GM18867 (cell line): ENCODE measurements around the gene SRRM2.

ENCODE experiments used
- ATAC-seq: cut with Tn5 transposase; IDR thresholded peaks from one replicate; pipeline ENCODE4 v1.9.1; 2021; ENCODE audit warnings: mild to moderate bottlenecking, moderate library complexity; ENCODE audit not compliant: unreplicated experiment

The SRRM2 gene

GRCh38 chr16:2757344-2757743 is 4.9 kb downstream of the SRRM2 start:
- ATAC-seq = no peak

DNA sequence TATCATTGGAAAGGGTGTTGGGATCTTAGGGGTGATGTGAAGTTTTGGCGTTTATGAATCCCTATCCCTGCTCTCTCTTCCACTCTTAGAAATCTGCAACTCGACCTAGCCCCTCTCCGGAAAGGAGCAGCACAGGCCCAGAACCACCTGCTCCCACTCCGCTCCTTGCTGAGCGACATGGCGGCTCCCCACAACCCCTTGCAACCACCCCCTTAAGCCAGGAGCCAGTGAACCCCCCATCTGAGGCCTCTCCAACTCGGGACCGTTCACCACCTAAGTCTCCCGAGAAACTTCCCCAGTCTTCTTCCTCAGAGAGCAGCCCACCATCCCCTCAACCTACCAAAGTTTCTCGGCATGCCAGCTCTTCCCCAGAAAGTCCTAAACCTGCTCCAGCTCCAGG is 9.0 kb downstream of the SRRM2 start:
- no peak for ATAC-seq

- ATAC-seq = no peak
These were observed 9.6 kb downstream of the SRRM2 start for GRCh38 chr16:2761886-2762583.

DNA sequence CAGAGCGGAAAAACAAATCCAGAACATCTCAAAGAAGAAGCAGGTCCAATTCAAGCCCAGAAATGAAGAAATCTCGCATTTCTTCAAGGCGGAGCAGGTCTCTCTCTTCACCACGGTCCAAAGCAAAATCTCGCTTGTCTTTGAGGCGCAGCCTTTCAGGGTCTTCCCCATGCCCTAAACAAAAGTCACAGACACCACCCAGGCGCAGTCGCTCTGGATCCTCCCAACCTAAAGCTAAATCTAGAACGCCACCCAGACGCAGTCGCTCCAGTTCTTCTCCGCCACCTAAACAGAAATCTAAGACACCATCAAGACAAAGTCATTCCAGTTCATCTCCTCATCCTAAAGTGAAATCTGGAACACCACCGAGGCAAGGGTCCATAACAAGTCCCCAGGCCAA is 10.3 kb downstream of the SRRM2 start:
- no peak for ATAC-seq

DNA sequence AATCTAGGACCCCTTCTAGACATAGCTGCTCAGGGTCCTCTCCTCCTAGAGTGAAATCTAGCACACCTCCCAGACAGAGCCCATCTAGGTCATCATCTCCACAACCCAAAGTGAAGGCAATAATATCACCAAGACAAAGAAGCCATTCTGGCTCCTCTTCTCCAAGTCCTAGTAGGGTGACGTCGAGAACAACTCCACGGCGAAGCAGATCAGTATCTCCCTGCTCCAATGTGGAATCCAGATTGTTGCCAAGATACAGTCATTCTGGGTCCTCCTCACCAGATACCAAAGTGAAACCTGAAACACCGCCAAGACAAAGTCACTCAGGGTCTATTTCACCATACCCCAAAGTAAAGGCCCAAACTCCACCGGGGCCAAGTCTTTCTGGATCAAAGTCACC is 10.7 kb downstream of the SRRM2 start:
- ATAC-seq = no peak

GRCh38 chr16:2764718-2765117 is 12.3 kb downstream of the SRRM2 start:
- ATAC-seq = no peak

DNA sequence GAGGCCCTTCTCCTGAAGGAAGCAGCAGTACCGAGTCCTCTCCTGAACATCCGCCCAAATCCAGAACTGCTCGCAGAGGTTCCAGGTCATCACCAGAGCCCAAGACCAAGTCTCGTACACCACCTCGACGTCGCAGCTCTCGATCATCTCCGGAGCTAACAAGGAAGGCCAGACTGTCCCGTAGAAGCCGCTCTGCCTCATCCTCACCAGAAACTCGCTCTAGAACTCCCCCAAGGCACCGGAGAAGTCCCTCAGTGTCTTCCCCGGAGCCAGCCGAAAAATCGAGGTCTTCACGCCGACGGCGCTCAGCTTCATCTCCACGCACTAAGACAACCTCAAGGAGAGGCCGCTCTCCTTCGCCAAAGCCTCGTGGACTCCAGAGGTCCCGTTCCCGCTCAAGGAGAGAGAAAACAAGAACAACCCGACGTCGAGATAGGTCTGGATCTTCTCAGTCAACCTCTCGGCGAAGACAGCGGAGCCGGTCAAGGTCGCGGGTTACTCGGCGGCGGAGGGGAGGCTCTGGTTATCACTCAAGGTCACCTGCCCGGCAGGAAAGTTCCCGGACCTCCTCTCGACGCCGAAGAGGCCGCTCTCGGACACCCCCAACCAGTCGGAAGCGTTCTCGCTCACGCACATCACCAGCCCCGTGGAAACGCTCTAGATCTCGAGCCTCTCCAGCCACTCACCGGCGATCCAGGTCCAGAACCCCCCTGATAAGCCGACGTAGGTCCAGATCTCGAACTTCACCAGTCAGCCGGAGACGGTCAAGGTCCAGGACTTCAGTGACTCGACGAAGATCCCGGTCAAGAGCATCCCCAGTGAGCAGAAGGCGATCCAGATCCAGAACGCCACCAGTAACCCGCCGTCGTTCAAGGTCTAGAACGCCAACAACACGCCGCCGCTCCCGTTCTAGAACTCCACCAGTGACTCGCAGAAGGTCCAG is 13.3 kb downstream of the SRRM2 start:
- no peak for ATAC-seq

DNA sequence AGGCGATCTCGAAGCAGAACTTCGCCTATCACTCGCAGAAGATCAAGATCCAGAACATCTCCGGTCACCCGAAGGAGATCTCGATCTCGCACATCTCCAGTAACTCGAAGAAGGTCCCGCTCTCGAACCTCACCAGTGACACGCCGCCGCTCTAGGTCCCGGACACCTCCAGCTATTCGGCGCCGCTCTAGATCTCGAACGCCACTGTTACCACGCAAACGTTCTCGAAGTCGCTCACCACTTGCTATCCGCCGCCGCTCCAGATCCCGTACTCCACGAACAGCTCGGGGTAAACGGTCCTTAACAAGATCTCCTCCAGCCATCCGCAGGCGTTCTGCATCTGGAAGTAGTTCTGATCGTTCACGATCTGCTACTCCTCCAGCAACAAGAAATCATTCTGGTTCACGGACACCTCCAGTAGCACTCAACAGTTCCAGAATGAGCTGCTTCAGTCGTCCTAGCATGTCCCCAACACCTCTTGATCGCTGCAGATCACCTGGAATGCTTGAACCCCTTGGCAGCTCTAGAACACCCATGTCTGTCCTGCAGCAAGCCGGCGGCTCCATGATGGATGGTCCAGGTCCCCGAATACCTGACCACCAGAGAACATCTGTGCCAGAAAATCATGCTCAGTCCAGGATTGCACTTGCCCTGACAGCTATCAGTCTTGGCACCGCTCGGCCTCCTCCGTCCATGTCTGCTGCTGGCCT is 14.1 kb downstream of the SRRM2 start:
- ATAC-seq = no peak

DNA sequence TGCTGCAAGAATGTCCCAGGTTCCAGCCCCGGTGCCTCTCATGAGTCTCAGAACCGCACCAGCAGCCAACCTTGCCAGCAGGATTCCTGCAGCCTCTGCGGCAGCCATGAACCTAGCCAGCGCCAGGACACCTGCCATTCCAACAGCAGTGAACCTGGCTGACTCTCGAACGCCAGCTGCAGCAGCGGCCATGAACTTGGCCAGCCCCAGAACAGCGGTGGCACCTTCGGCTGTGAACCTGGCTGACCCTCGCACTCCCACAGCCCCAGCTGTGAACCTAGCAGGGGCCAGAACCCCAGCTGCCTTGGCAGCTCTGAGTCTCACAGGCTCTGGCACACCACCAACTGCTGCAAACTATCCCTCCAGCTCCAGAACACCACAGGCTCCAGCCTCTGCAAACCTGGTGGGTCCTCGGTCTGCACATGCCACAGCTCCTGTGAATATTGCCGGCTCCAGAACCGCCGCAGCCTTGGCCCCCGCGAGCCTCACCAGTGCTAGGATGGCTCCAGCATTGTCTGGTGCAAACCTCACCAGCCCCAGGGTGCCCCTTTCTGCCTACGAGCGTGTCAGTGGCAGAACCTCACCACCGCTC is 14.8 kb downstream of the SRRM2 start:
- ATAC-seq = no peak

GRCh38 chr16:2767891-2768290 is 15.5 kb downstream of the SRRM2 start:
- ATAC-seq = no peak

- no peak for ATAC-seq
These were observed 16.1 kb downstream of the SRRM2 start for GRCh38 chr16:2768403-2769089.

DNA sequence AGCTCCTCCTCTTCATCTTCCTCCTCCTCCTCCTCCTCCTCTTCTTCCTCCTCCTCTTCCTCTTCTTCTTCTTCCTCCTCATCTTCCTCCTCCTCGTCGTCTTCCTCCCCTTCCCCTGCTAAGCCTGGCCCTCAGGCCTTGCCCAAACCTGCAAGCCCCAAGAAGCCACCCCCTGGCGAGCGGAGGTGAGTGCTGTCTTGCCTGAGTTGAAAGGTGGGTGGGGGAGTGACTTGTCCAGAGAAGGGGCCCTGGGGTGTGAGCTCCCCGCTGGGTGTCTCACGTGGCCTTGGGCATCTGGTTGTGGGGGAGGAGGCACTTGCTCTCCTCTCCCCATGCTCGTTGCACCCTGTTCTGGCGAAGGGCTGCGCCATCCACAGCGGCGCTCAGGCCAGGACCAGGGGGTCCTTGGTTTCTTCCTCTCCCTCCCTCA is 16.7 kb downstream of the SRRM2 start:
- no peak for ATAC-seq

GRCh38 chr16:2769675-2770056 is 17.2 kb downstream of the SRRM2 start:
- no peak for ATAC-seq

GRCh38 chr16:2770057-2770951 is 17.9 kb downstream of the SRRM2 start:
- ATAC-seq = no peak

- no peak for ATAC-seq
These were observed 19.3 kb downstream of the SRRM2 start for GRCh38 chr16:2771496-2772402.

DNA sequence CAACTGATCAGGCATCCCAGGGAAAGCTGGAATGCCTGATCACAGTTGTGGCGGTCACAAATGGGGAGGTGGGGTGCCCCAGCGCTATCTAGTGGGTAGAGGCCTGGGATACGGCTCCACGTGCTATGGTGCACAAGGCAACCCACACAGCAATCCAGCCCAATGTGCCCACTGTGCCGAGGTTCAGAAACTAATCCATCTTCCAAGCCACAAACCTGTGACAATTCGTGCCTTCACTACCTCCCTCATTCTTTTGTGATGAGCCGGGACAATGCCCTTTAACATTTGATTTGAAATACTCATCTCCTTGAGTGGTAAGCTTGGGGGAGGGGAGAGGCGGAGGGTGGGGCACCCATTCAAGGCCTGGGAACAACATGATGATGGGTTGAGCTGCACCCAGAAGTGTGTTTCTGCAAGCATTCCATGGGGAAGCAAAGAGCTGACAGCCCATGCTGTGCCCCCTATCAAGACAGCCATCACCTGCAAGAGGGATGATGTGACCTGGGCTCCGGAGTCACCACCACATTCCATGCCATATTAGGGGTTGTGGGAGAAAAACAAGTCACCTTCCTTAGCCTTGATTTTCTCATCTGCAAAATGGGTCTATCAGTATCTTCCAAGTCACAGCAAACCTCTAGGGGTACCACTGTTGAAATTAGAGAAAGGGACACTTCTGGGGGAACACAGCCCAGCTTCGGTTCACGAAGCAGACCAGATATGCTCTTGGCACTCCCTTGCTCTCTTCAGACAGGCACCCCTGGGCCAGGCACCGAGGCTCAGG is 20.9 kb downstream of the SRRM2 start:
- no peak for ATAC-seq

- ATAC-seq = no peak
These were observed 21.9 kb downstream of the SRRM2 start for GRCh38 chr16:2774161-2774891.
